Anterior cingulate cortex (tissue), 58 donors: ENCODE data around the gene ANKRD65.
"Not testable (repeated sequence)": the region's sequence is repeated elsewhere in the genome, so short reads cannot be mapped to it uniquely, and the experiment has no call there.

ENCODE experiments used
- DNase-seq, 58 donors: peaks; one replicate each; lab custom pipeline; 2025; lab: John Stamatoyannopoulos, UW

Gene ANKRD65

GRCh38 chr1:1431845-1432273 lies 10.8 kb upstream of the ANKRD65 start:
- peak in 4 of 58 donors; percentile 38 to 58 (median 50) for DNase-seq

DNA sequence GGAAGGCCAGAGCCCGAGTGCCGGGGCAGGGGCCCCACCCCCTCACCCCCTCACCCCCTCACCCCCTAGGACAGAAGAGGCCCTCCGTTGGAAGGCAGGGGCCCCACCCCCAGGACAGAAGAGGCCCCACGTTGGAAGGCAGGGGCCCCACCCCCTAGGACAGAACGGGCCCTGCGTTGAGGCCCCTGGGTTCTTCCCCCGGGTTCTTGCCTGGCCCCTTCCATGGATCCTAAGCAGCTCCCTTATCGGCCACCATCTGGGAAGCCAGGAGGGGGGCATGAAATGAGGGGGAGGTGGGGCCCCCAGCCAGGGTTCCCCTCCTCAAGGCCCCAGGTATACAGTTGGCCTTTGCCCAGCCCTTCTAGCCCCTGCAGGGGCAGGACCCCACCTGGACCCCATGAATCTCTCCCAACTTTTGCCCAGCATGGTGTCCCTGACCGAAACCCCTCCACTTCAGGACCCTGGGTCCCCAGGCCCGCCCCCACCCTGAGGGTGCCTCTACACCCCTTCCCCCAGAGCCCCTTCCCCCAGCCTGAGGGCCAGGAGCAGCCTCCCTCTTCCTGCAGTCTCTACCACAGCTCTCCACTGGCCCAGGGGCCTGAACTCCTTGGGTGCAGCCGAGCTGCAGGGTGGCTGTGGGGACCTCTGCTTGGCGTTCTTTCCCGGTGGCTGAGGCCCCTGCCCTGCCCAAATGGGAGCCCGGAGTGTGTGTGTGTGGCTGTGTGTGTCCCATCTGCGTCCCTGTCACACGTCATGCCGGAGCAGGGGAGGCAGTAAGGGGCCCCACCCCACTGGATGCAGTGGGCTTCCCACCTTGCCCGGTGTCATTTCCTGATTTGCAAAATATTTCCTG lies 10.1 kb upstream of the ANKRD65 start:
- peak in 1 of 58 donors; percentile 62 for DNase-seq

DNA sequence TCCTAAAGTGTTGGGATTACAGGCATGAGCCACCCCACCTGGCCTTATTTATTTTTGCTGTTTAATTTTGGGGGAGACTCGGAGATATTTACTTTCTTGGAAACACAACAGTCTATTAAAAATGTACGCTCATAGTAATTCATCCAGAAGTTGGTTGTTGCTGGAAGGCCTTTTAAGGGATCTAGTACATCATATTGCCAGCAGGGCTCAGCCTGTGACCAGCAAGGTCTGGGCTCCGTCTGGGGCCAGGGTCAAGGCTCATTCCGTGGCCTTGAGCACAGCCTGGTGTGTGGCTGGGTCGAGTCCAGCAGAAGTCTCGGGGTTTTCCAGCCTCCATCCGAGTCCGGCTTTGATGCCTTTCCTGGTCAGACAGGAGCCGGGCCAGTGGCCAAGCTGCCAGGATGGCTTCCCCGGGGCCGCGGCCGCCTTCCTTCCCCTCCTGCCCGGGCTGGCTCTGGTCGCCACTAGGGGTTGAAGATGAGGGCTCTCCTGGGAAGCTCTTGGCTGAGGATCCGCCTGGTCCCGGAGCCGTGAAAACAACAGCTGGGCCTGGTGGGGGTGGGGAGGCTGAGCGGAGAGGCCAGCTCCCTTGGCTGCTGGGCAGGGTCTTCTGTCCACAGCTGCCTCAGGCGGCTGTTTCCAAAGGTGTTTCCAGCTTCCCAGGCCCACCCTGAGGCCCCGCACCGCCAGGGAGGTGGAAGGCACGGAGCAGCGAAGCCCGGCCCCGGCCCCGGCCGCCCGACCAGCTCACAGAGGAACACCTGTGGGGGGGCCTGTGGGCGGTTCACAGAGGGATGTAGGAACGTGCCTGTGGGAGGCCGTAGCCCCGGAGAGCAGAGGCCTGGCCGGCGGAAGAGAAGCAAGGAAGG lies 9.3 kb upstream of the ANKRD65 start:
- peak in 48 of 58 donors; percentile 25 to 84 (median 62) for DNase-seq

- DNase-seq: no peak
Measured at GRCh38 chr1:1429671-1430073, 8.6 kb upstream of the ANKRD65 start.

GRCh38 chr1:1428967-1429366 lies 7.9 kb upstream of the ANKRD65 start:
- DNase-seq: not testable (repeated sequence)

- DNase-seq: peak in 2 of 58 donors; percentile 57 to 59
Measured at GRCh38 chr1:1428174-1428573, 7.1 kb upstream of the ANKRD65 start.

DNA sequence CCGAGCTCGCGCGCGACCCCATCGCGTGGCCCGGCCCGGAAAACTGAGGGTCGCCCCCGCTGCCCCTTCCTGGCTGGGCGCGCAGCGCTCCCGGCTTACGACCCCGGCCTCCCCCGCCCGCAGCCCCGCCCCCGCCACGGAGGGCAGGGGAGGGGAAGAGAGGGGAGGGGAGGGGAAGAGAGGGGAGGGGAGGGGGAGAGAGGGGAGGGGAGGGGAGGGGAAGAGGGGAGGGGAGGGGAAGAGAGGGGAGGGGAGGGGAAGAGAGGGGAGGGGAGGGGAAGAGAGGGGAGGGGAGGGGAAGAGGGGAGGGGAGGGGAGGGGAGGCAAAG lies 6.7 kb upstream of the ANKRD65 start:
- peak in 3 of 58 donors; percentile 22 to 57 (median 52) for DNase-seq

DNA sequence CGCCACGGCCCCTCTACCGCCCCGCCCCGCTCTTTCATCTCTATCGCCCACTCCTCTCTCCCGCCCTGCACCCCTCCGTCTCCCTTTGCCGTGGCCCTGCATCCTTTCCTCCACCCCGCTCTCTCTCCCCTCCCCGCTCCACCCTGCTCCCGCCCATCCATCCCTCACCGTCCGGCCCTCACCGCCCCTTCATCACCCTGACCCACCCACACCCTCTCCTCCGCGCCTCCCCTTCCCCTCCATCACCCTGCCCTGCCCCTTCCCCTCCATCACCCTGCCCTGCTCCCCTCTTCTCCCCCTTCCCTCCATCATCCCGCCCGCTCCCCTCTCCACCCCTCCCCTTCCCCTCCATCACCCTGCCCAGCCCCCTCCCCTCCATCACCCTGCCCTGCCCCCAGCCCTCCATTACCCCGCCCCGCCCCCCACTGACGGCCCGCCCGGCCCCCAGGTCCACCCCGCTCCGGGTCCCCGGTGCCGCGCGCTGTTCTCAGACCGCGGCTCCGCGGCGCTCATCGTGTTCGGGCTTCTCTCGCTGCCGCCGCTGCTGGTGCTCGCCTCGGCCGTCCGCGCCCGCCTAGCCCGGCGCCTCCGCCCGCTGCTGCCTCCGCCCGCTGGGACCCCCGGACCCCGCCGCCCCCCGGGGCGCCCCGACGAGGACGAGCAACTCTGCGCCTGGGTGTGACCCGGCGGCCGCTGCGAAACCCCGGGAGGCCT lies 6.2 kb upstream of the ANKRD65 start:
- DNase-seq: peak in 26 of 58 donors; percentile 24 to 83 (median 62)

- DNase-seq: peak in 38 of 58 donors; percentile 30 to 90 (median 66)
Measured at GRCh38 chr1:1426496-1427105, 5.5 kb upstream of the ANKRD65 start.

DNA sequence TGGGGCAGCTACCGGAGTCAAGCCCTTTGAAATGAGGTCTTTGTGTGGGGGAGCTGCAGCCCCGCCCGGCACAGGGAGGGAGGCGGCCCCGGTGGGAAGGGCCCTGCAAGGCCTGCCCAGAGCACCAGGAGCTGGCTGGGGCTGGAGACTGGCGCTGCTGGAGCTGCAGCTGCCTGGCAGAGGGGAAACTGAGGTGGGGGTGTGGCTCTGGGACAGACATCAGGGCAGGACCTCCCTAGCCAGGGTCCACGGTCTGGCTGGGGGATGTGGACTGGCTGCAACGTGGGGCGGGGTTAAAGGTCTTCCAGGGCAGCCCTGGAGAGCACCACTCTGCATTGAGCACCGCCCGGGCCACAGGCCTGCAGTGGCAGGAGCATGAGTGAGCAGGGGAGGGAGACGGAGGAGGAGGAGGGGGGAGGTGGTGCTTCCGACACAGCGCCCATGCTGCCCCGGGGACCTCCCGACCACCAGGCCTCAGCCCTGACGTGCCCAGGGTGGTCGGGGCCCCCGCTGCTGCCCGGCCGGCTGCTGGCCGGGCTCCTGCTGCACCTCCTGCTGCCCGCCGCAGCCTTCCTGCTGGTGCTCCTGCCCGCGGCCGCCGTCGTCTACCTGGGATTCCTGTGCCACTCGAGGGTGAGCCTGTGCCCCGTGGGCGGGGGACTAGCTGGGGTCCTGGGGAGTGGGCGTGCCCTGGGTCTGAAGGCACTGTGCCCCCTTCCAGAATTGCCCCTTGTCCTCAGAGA lies 4.8 kb upstream of the ANKRD65 start:
- peak in 42 of 58 donors; percentile 19 to 87 (median 67) for DNase-seq

DNA sequence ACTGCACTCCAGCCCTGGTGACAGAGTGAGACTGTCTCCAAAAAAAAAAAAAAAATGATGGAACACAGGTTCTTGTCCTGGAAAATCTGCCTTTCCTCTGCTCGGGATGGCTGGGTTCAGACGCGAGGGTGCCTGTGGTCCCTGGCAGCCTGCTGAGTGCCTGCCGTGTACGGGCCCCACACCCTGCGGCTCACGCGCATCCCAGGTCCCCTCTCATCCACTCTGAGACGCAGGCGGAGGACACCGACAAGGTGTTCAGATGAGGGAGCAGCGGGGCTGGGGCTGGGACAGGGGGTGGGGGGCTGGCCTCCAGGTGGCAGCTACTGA lies 4.3 kb upstream of the ANKRD65 start:
- no peak for DNase-seq

GRCh38 chr1:1424707-1425106 lies 3.6 kb upstream of the ANKRD65 start:
- DNase-seq: no peak

GRCh38 chr1:1423245-1423597 lies 2.1 kb upstream of the ANKRD65 start:
- DNase-seq: no peak

- peak in 2 of 58 donors; percentile 31 to 65 for DNase-seq
Measured at GRCh38 chr1:1422465-1423244, 1.6 kb upstream of the ANKRD65 start.

GRCh38 chr1:1421907-1422464 lies 910 bp upstream of the ANKRD65 start:
- DNase-seq: no peak

- DNase-seq: no peak
Measured at GRCh38 chr1:1420654-1421141, 378 bp downstream of the ANKRD65 start.

DNA sequence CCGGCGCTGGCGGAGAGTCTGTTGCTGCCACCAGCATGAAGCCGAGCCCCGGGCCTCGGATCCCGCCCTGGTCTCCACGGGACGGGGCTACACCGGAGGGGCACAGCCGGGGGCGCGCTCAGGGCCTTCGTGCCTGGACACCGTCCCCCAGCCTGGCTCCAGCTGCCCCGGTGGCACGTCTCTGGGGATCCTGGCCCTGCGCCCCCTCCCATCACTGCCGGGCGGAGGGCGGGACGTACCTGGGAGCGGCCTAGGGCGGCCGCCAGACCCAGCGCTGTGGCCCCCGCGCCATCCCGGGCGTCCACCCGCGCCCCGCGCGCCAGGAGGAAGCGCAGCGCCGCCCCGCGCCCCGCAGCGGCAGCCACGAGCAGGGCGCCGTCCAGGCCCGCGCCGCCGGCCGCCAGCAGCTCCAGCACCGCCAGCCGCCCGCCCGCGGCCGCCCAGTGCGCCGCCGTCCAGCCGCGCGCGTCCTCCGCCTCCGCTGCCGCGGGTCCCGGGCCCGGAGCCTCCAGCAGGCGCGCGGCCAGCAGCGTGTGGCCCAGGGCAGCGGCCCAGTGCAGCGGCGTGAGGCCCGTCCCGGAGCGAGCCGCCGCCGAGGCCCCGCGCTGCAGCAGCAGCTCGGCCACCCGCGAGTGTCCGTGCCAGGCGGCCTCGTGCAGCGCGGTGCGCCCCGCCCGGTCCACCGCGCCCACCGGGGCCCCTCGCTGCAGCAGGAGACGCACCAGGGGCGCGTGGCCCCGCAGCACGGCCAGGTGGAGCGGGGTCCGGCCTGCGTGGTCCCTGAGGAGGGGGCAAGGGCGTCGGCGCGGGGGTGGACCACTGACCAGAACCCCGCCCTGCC lies 1.0 kb downstream of the ANKRD65 start:
- DNase-seq: peak in 5 of 58 donors; percentile 29 to 48 (median 32)
